Calu3 (cell line): ENCODE data around the gene MLLT3. TPM values are rescaled to one million over a fixed set of nuclear protein-coding genes. Genes with fewer than 3 reads are reported as not detected.
A peak's percentile ranks its signal among the peaks of the same experiment; 100 is the strongest.

Source experiments
- BruUV-seq: library from RNA; stranded (reverse); fragments of 400-500 nt; replicated peaks from 2 replicates; lab custom pipeline; 2021; lab: Mats Ljungman, UMichigan
- CTCF ChIA-PET: fragments of 300-600 bp; sonication (Branson Sonifier 250); formaldehyde crosslinking; loops from one replicate; lab custom pipeline; 2022; ENCODE audit warnings: antibody characterized with exemption; lab: Charles Lee
- DNase-seq: peaks from one replicate; pipeline ENCODE4 v3.0.0; 2022
- H3K27ac Mint-ChIP-seq: one replicate; pipeline ENCODE4 v1.8.0; 2022; ENCODE audit warnings: mixed read lengths; ENCODE audit not compliant: unreplicated experiment
- H3K27me3 Mint-ChIP-seq: one replicate; pipeline ENCODE4 v1.8.0; 2022; ENCODE audit warnings: mixed read lengths; ENCODE audit not compliant: unreplicated experiment
- H3K36me3 Mint-ChIP-seq: one replicate; pipeline ENCODE4 v1.8.0; 2022; ENCODE audit warnings: mild to moderate bottlenecking, moderate library complexity, mixed read lengths; ENCODE audit not compliant: insufficient read depth, unreplicated experiment
- H3K4me1 Mint-ChIP-seq: one replicate; pipeline ENCODE4 v1.8.0; 2022; ENCODE audit warnings: mild to moderate bottlenecking, low read depth, mixed read lengths; ENCODE audit not compliant: unreplicated experiment
- H3K4me3 Mint-ChIP-seq: one replicate; pipeline ENCODE4 v1.8.0; 2022; ENCODE audit warnings: mild to moderate bottlenecking, low read depth, moderate library complexity, mixed read lengths; ENCODE audit not compliant: unreplicated experiment
- H3K9me3 Mint-ChIP-seq: one replicate; pipeline ENCODE4 v1.8.0; 2022; ENCODE audit warnings: low read depth, mixed read lengths; ENCODE audit not compliant: unreplicated experiment
- intact Hi-C: fragments of 100-400 bp; cut with micrococcal nuclease; formaldehyde crosslinking; loops from one replicate; pipeline ENCODE4 v1.10.0; 2022; ENCODE audit not compliant: unreplicated experiment
- total RNA-seq: library from RNA; stranded (reverse); gene quantifications from 2 replicates; pipeline ENCODE4 v1.2.3, GENCODE V29; 2022
- TF ChIP-seq, protein P1 (sequence below): fragments of 200-600 bp; IDR thresholded peaks from one replicate; pipeline ENCODE4 v1.8.0; 2022; ENCODE audit warnings: antibody characterized with exemption; ENCODE audit not compliant: unreplicated experiment

Gene MLLT3
- total RNA-seq, 1 experiment from 2014 or later, result 23.1 TPM

DNA sequence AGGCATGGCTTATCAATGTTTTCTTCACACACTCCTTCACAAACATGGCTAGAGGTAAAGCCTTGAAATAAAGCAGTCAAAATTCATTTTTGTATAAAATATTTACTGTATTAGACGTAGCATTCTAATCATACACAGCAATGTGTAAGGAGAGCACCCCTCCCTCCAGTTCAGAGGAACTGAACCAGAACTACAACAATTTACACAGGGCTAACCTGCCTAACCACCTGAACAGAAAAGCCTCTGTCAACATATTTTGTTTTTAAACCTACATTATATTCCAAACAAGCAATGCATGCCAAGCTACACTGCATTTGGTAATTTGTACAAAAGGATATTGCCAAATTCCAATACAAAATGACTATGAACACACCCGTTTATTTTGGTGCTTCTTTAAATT, 41.6 kb downstream of the MLLT3 start:
- H3K4me3 Mint-ChIP-seq, result no peak overlapping the region
- no peaks in the 10 kb centered on the region for H3K36me3 Mint-ChIP-seq
- TF ChIP-seq, protein P1, sequence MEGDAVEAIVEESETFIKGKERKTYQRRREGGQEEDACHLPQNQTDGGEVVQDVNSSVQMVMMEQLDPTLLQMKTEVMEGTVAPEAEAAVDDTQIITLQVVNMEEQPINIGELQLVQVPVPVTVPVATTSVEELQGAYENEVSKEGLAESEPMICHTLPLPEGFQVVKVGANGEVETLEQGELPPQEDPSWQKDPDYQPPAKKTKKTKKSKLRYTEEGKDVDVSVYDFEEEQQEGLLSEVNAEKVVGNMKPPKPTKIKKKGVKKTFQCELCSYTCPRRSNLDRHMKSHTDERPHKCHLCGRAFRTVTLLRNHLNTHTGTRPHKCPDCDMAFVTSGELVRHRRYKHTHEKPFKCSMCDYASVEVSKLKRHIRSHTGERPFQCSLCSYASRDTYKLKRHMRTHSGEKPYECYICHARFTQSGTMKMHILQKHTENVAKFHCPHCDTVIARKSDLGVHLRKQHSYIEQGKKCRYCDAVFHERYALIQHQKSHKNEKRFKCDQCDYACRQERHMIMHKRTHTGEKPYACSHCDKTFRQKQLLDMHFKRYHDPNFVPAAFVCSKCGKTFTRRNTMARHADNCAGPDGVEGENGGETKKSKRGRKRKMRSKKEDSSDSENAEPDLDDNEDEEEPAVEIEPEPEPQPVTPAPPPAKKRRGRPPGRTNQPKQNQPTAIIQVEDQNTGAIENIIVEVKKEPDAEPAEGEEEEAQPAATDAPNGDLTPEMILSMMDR, result no peak
- intact Hi-C loops, result no loop called here
- no TSS peak for BruUV-seq
- peaks cover 2% of the 10 kb centered on the region for H3K9me3 Mint-ChIP-seq
- CTCF ChIA-PET, result no interaction called here
- H3K27me3 Mint-ChIP-seq, result no peaks in the 10 kb centered on the region
- DNase-seq, result peak; percentile 17
- no peak overlapping the region for H3K27ac Mint-ChIP-seq
- H3K4me1 Mint-ChIP-seq, result peaks cover 33% of the 10 kb centered on the region

DNA sequence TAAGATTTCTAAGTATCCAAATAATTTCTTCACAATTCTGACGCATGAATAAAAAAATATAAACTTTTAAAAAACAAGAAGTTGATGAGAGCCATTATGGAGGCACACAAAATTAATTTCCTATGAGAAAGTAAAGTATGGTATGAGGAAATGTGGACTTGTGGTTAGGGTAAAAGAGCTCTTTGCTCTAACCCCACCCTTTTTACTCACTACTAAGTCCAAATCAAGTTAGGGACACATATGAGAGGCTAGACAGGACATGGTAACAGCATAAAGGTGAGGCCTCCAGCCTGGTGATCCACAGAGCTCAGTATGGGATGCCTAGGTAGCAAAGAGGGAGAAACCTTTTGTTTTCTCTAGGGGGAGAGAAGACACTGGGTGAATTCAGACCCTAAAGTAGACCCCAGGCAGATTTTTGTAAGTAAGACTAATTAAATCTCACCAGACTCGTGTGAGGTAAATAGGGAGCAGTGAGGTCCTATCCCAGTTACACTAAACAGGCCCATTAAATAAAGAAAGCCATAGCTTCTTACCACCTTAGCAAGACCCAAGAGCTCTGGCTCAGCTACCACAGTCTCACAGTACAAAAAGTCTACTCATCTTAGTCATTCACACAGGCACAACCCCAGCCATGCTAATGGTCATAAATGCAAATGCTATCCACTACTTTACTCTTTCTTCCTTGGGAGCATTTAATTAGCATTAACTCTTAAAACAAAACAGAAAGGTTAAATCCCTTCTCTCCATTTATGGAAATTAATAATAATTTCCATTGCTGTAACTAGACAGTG, 42.6 kb downstream of the MLLT3 start:
- no TSS peak for BruUV-seq

DNA sequence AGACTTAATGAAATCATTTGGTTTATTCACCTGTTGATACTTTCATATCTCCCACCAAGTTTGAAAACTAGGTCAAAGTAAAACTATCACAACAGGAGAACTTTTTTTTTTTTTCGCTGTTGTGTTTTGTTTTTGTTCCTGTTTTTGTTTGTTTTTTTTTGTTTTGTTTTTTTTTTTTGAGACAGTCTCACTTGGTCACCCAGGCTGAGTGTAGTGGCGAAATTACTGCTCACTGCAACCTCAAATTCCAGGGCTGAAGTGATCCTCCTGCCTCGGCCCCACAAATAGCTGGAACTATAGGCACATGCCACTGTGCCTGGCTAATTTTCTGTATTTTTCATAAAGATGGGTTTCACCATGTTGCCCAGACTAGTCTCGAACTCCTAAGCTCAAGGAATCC, 49.3 kb downstream of the MLLT3 start:
- Mint-ChIP-seq H3K27ac (no peak overlapping the region), H3K36me3 (no peaks in the 10 kb centered on the region), H3K9me3 (peaks cover 2% of the 10 kb centered on the region), H3K4me3 (no peak overlapping the region), H3K27me3 (no peaks in the 10 kb centered on the region), H3K4me1 (peaks cover 30% of the 10 kb centered on the region)
- CTCF ChIA-PET, result interaction anchor here (0.7 kb wide), 1 partner anchor 61 kb away, joined by 3 read pairs; no protein-coding TSS in a partner anchor
- intact Hi-C loops, result loop anchor here (5.0 kb wide), 1 partner anchor 61 kb away; no protein-coding TSS in a partner anchor
- no peak for DNase-seq
- no TSS peak for BruUV-seq
- TF ChIP-seq, protein P1, result no peak

More for the DNA sequence above, 42.6 kb downstream of the MLLT3 start:
- Mint-ChIP-seq H3K36me3 (no peaks in the 10 kb centered on the region), H3K27ac (peak overlapping the region; percentile 34), H3K27me3 (no peaks in the 10 kb centered on the region), H3K4me1 (peaks cover 33% of the 10 kb centered on the region), H3K9me3 (peaks cover 4% of the 10 kb centered on the region), H3K4me3 (no peak overlapping the region)
- CTCF ChIA-PET, result interaction anchor here (0.6 to 0.7 kb wide), 4 partner anchors 11 to 404 kb away, joined by 3 to 5 read pairs (median 3); no protein-coding TSS in a partner anchor
- DNase-seq, result no peak
- intact Hi-C loops, result no loop called here
- TF ChIP-seq, protein P1, result no peak

DNA sequence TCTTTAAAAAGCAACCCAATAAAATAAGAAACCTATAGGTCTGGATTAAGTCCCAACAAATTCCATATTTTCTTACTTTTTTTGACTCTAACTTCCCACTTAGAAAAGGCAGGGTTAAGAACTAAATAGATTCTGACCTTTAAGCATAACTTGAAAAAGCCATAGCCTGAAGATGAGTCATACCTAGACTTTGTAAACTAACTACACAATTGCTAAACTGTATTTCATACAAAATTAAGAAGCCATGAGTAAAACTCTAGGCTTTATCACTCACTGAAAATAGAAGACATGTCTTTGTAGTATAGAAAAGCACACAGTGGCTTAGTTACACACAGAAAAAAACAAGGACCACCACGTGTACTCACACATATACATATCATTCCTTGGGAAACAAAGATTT, 51.5 kb downstream of the MLLT3 start:
- intact Hi-C loops, result loop anchor here (1.0 to 5.0 kb wide), 2 partner anchors 17 to 58 kb away; no protein-coding TSS in a partner anchor
- peaks cover 36% of the 10 kb centered on the region for H3K4me1 Mint-ChIP-seq
- no peak for DNase-seq
- H3K27ac Mint-ChIP-seq, result no peak overlapping the region
- BruUV-seq, result no TSS peak
- TF ChIP-seq, protein P1, result no peak
- no peaks in the 10 kb centered on the region for H3K36me3 Mint-ChIP-seq
- CTCF ChIA-PET, result no interaction called here
- H3K4me3 Mint-ChIP-seq, result no peak overlapping the region
- no peaks in the 10 kb centered on the region for H3K27me3 Mint-ChIP-seq
- H3K9me3 Mint-ChIP-seq, result peaks cover 2% of the 10 kb centered on the region
